ENCODE data around the gene FOXJ3.

Gene FOXJ3

GRCh38 chr1:42162181-42162580, 172.9 kb downstream of the FOXJ3 start:
- H3K4me1 Mint-ChIP-seq = peaks cover 13% of the 10 kb centered on the region
- H3K4me3 Mint-ChIP-seq = no peak overlapping the region
- no peak overlapping the region for H3K27ac Mint-ChIP-seq

GRCh38 chr1:42158189-42158588, 176.8 kb downstream of the FOXJ3 start:
- Mint-ChIP-seq H3K4me1 (no peaks in the 10 kb centered on the region), H3K9me3 (peaks cover 12% of the 10 kb centered on the region), H3K36me3 (ENCODE audit: low read depth) (no peaks in the 10 kb centered on the region), H3K4me3 (no peak overlapping the region), H3K27me3 (ENCODE audit: low read depth) (peaks cover 19% of the 10 kb centered on the region), H3K27ac (no peak overlapping the region)
- TF ChIP-seq CTCF (IDR thresholded peaks at IDR 0.05; ENCODE audit: unreplicated experiment in 3 of 3) = no peak

More at GRCh38 chr1:42162181-42162580, 172.9 kb downstream of the FOXJ3 start:
- no peak for TF ChIP-seq CTCF (IDR thresholded peaks at IDR 0.05; ENCODE audit: unreplicated experiment in 3 of 3)
- peaks cover 12% of the 10 kb centered on the region for H3K9me3 Mint-ChIP-seq
- H3K27me3 Mint-ChIP-seq (ENCODE audit: low read depth) = peaks cover 17% of the 10 kb centered on the region
- no peaks in the 10 kb centered on the region for H3K36me3 Mint-ChIP-seq (ENCODE audit: low read depth)

- H3K36me3 Mint-ChIP-seq (ENCODE audit: low read depth) = no peaks in the 10 kb centered on the region
- no peak overlapping the region for H3K4me3 Mint-ChIP-seq
Measured at GRCh38 chr1:42157667-42158066, 177.4 kb downstream of the FOXJ3 start.

GRCh38 chr1:42155362-42155761, 179.7 kb downstream of the FOXJ3 start:
- Mint-ChIP-seq H3K9me3 (no peaks in the 10 kb centered on the region), H3K27ac (no peak overlapping the region)

More at GRCh38 chr1:42157667-42158066, 177.4 kb downstream of the FOXJ3 start:
- peaks cover 14% of the 10 kb centered on the region for H3K27me3 Mint-ChIP-seq (ENCODE audit: low read depth)
- H3K4me1 Mint-ChIP-seq = no peaks in the 10 kb centered on the region
- TF ChIP-seq CTCF (IDR thresholded peaks at IDR 0.05; ENCODE audit: unreplicated experiment in 3 of 3) = no peak
- H3K27ac Mint-ChIP-seq = no peak overlapping the region
- H3K9me3 Mint-ChIP-seq = peaks cover 12% of the 10 kb centered on the region

GRCh38 chr1:42154685-42155084, 180.3 kb downstream of the FOXJ3 start:
- no peak overlapping the region for H3K27ac Mint-ChIP-seq
- no peaks in the 10 kb centered on the region for H3K9me3 Mint-ChIP-seq

More at GRCh38 chr1:42155362-42155761, 179.7 kb downstream of the FOXJ3 start:
- H3K4me1 Mint-ChIP-seq = no peaks in the 10 kb centered on the region
- no peak for TF ChIP-seq CTCF (IDR thresholded peaks at IDR 0.05; ENCODE audit: unreplicated experiment in 3 of 3)
- H3K27me3 Mint-ChIP-seq (ENCODE audit: low read depth) = peaks cover 19% of the 10 kb centered on the region
- no peaks in the 10 kb centered on the region for H3K36me3 Mint-ChIP-seq (ENCODE audit: low read depth)
- no peak overlapping the region for H3K4me3 Mint-ChIP-seq

More at GRCh38 chr1:42154685-42155084, 180.3 kb downstream of the FOXJ3 start:
- no peak overlapping the region for H3K4me3 Mint-ChIP-seq
- no peak for TF ChIP-seq CTCF (IDR thresholded peaks at IDR 0.05; ENCODE audit: unreplicated experiment in 3 of 3)
- no peaks in the 10 kb centered on the region for H3K4me1 Mint-ChIP-seq
- H3K27me3 Mint-ChIP-seq (ENCODE audit: low read depth) = peaks cover 26% of the 10 kb centered on the region
- H3K36me3 Mint-ChIP-seq (ENCODE audit: low read depth) = no peaks in the 10 kb centered on the region

Data from nephron (organoid).